Measurements from ENCODE around the gene SAV1. TPM values are rescaled to one million over a fixed set of nuclear protein-coding genes. Genes with fewer than 3 reads are reported as not detected.

The SAV1 gene
- total and polyA plus RNA-seq, 2 of the 13 experiments (the other 11 are each of a cell fraction or from before 2014, with no cell fraction given) = 7.3 to 8.2 TPM

DNA sequence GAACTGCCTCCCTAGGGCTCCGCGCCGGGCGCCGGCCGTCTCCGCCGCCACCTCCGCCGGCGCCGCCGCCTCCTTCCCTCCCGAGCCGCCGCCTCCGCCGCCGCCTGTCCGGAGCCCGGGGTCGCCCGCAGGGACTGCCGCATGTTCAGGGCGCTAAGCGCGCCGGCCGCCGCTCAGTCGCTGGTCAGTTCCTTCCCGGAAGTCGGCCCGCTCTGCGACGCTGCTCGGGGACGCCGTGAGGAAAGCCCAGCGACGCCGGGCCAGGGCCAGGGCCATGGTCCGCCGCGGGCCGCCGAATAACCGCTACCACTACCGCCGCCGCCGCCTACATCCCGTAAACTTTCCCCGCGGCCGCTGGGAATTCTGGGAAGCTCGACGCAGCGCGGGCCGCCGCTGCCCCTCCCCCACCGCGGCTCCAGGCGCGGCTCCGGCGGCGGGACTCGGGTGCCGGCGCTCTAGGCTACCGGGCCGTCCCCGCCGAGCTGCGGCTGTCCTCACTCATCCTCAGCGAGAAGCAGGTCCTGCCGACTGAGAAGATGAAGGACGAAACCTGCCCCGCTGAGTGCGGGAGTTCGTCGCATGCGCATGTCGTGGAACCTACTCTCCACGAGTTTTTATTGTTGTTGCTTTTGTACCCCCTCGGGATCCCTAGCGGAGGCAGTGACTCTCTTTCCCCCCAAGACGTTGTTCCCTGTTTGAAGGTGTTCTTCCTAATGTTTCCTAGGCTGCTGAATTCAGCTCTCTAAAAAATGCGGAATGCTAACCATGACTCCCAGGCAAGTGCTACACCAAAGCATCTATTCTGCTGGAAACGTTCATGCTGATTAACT, at the start of gene SAV1 (continued):
- TF ChIP-seq, protein P1, sequence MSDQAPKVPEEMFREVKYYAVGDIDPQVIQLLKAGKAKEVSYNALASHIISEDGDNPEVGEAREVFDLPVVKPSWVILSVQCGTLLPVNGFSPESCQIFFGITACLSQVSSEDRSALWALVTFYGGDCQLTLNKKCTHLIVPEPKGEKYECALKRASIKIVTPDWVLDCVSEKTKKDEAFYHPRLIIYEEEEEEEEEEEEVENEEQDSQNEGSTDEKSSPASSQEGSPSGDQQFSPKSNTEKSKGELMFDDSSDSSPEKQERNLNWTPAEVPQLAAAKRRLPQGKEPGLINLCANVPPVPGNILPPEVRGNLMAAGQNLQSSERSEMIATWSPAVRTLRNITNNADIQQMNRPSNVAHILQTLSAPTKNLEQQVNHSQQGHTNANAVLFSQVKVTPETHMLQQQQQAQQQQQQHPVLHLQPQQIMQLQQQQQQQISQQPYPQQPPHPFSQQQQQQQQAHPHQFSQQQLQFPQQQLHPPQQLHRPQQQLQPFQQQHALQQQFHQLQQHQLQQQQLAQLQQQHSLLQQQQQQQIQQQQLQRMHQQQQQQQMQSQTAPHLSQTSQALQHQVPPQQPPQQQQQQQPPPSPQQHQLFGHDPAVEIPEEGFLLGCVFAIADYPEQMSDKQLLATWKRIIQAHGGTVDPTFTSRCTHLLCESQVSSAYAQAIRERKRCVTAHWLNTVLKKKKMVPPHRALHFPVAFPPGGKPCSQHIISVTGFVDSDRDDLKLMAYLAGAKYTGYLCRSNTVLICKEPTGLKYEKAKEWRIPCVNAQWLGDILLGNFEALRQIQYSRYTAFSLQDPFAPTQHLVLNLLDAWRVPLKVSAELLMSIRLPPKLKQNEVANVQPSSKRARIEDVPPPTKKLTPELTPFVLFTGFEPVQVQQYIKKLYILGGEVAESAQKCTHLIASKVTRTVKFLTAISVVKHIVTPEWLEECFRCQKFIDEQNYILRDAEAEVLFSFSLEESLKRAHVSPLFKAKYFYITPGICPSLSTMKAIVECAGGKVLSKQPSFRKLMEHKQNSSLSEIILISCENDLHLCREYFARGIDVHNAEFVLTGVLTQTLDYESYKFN (CRISPR knock-in tag; conservative IDR thresholded peaks at IDR 0.05) = peak; percentile 56; the same call in 1 of the 2 replicates
- TF ChIP-seq, protein P2, sequence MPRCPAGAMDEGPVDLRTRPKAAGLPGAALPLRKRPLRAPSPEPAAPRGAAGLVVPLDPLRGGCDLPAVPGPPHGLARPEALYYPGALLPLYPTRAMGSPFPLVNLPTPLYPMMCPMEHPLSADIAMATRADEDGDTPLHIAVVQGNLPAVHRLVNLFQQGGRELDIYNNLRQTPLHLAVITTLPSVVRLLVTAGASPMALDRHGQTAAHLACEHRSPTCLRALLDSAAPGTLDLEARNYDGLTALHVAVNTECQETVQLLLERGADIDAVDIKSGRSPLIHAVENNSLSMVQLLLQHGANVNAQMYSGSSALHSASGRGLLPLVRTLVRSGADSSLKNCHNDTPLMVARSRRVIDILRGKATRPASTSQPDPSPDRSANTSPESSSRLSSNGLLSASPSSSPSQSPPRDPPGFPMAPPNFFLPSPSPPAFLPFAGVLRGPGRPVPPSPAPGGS (CRISPR knock-in tag; IDR thresholded peaks at IDR 0.05) = peak; percentile 87; the same call in 1 of the 2 replicates
- TF ChIP-seq DNMT3B (CRISPR knock-in tag; conservative IDR thresholded peaks at IDR 0.05) (no peak), PITX1 (CRISPR knock-in tag; IDR thresholded peaks at IDR 0.05) (peak; percentile 17; the same call in 1 of the 2 replicates), NFKB2 (CRISPR knock-in tag; IDR thresholded peaks at IDR 0.05; ENCODE audit: borderline replicate concordance) (peak; percentile 82), ZNF660 (CRISPR knock-in tag; IDR thresholded peaks at IDR 0.05; ENCODE audit: borderline replicate concordance, low read depth) (no peak), ISX (CRISPR knock-in tag; conservative IDR thresholded peaks at IDR 0.05) (peak; percentile 69; the same call in 1 of the 2 replicates), ZXDC (CRISPR knock-in tag; IDR thresholded peaks at IDR 0.05) (peak; percentile 41; the same call in 1 of the 2 replicates), ZNF720 (CRISPR knock-in tag; IDR thresholded peaks at IDR 0.05) (no peak), ZBTB26 (CRISPR knock-in tag; IDR thresholded peaks at IDR 0.05; ENCODE audit: borderline replicate concordance) (0 out of 2 replicates have a peak, but pooled peaks have one; percentile 44), KLF12 (CRISPR knock-in tag; IDR thresholded peaks at IDR 0.05; ENCODE audit: borderline replicate concordance) (peak; percentile 6; the same call in 1 of the 2 replicates), ZNF850 (CRISPR knock-in tag; conservative IDR thresholded peaks at IDR 0.05) (no peak), ZZZ3 (CRISPR knock-in tag; IDR thresholded peaks at IDR 0.05; ENCODE audit: borderline replicate concordance) (0 out of 2 replicates have a peak, but pooled peaks have one; percentile 60), ZNF101 (CRISPR knock-in tag; IDR thresholded peaks at IDR 0.05; ENCODE audit: borderline replicate concordance, low read depth) (no peak; the same call in 1 of the 2 replicates), EED (CRISPR knock-in tag; IDR thresholded peaks at IDR 0.05) (0 out of 2 replicates have a peak, but pooled peaks have one; percentile 42), XRCC5 (optimal IDR thresholded peaks at IDR 0.05; ENCODE audit: low read length) (no peak)
